H9 (cell line): Measurements from ENCODE around the gene BCAS3. TPM values are rescaled to one million over a fixed set of nuclear protein-coding genes. Genes with fewer than 3 reads are reported as not detected.

Source experiments
- DNase-seq: peaks from one replicate; pipeline ENCODE4 v3.0.0-alpha.2; 2017
- H2AFZ ChIP-seq: one replicate; pipeline ENCODE4 v1.6.1; 2013; ENCODE audit warnings: mild to moderate bottlenecking, low read length, control low read depth, moderate library complexity
- H2AK5ac ChIP-seq: 2 replicates; pipeline ENCODE4 v1.6.1; 2013; ENCODE audit warnings: low read length, control low read depth, mixed read lengths; ENCODE audit not compliant: insufficient read length
- H2BK120ac ChIP-seq: one replicate; pipeline ENCODE4 v1.6.1; 2013; ENCODE audit warnings: low read depth, mild to moderate bottlenecking, low read length, control low read depth, inconsistent platforms; ENCODE audit not compliant: poor library complexity, severe bottlenecking
- H2BK12ac ChIP-seq: 2 replicates; pipeline ENCODE4 v1.6.1; 2013; ENCODE audit warnings: low read length, control low read depth, mixed read lengths, low read depth; ENCODE audit not compliant: insufficient read length
- H2BK15ac ChIP-seq: 2 replicates; pipeline ENCODE4 v1.6.1; 2013; ENCODE audit warnings: low read depth, low read length, control low read depth
- H2BK20ac ChIP-seq: one replicate; pipeline ENCODE4 v1.6.1; 2013; ENCODE audit warnings: low read depth, mild to moderate bottlenecking, low read length, control low read depth, inconsistent platforms; ENCODE audit not compliant: poor library complexity, severe bottlenecking
- H2BK5ac ChIP-seq: 2 replicates; pipeline ENCODE4 v1.6.1; 2013; ENCODE audit warnings: low read length, control low read depth, mixed read lengths; ENCODE audit not compliant: insufficient read length
- H3K14ac ChIP-seq: 2 replicates; pipeline ENCODE4 v1.6.1; 2013; ENCODE audit warnings: low read length, control low read depth; ENCODE audit not compliant: insufficient read depth
- H3K18ac ChIP-seq: 2 replicates; pipeline ENCODE4 v1.6.1; 2013; ENCODE audit warnings: low read depth, mild to moderate bottlenecking, mixed read lengths, low read length, control low read depth; ENCODE audit not compliant: insufficient read length
- H3K23ac ChIP-seq: 2 replicates; pipeline ENCODE4 v1.6.1; 2013; ENCODE audit warnings: low read length, control low read depth, mixed read lengths, low read depth; ENCODE audit not compliant: insufficient read length
- H3K23me2 ChIP-seq: 2 replicates; pipeline ENCODE4 v1.6.1; 2013; ENCODE audit warnings: low read depth, mild to moderate bottlenecking, mixed read lengths, low read length, control low read depth; ENCODE audit not compliant: insufficient read length, poor library complexity, severe bottlenecking
- H3K27ac ChIP-seq: 2 replicates; pipeline ENCODE4 v1.5.1; 2013; ENCODE audit warnings: low read length, control low read depth, mixed read lengths, low read depth; ENCODE audit not compliant: insufficient read length
- H3K27me3 ChIP-seq: 2 replicates; pipeline ENCODE4 v1.6.1; 2013; ENCODE audit warnings: low read length, control low read depth, inconsistent platforms; ENCODE audit not compliant: insufficient read depth
- H3K4ac ChIP-seq: 2 replicates; pipeline ENCODE4 v1.6.1; 2013; ENCODE audit warnings: low read depth, mild to moderate bottlenecking, control low read depth, inconsistent platforms, low read length, moderate library complexity
- H3K4me1 ChIP-seq: 2 replicates; pipeline ENCODE4 v1.6.1; 2013; ENCODE audit warnings: low read length, control low read depth, inconsistent platforms; ENCODE audit not compliant: insufficient read depth
- H3K4me2 ChIP-seq: 2 replicates; pipeline ENCODE4 v1.6.1; 2013; ENCODE audit warnings: low read length, control low read depth, mixed read lengths; ENCODE audit not compliant: insufficient read length, insufficient read depth
- H3K56ac ChIP-seq: 2 replicates; pipeline ENCODE4 v1.6.1; 2013; ENCODE audit warnings: low read depth, mild to moderate bottlenecking, mixed read lengths, low read length, control low read depth; ENCODE audit not compliant: insufficient read length
- H3K79me1 ChIP-seq: 2 replicates; pipeline ENCODE4 v1.6.1; 2013; ENCODE audit warnings: low read depth, mild to moderate bottlenecking, moderate library complexity, low read length, control low read depth, inconsistent platforms; ENCODE audit not compliant: insufficient read depth, poor library complexity, severe bottlenecking
- H3K79me2 ChIP-seq: 2 replicates; pipeline ENCODE4 v1.6.1; 2013; ENCODE audit warnings: low read length, control low read depth, inconsistent platforms; ENCODE audit not compliant: insufficient read depth
- H3K9ac ChIP-seq: 2 replicates; pipeline ENCODE4 v1.6.1; 2013; ENCODE audit warnings: low read length, control low read depth, mixed read lengths; ENCODE audit not compliant: insufficient read length; ENCODE audit errors: extremely low read depth
- H3K9me3 ChIP-seq: one replicate; pipeline ENCODE4 v1.6.1; 2013; ENCODE audit warnings: low read depth, low read length, inconsistent platforms; ENCODE audit not compliant: control insufficient read depth
- H3T11ph ChIP-seq: one replicate; pipeline ENCODE4 v1.6.1; 2013; ENCODE audit warnings: mild to moderate bottlenecking, low read length, control low read depth, inconsistent platforms
- H4K20me1 ChIP-seq: one replicate; pipeline ENCODE4 v1.6.1; 2013; ENCODE audit not compliant: control insufficient read depth, insufficient read length, insufficient read depth
- H4K5ac ChIP-seq: 2 replicates; pipeline ENCODE4 v1.6.1; 2013; ENCODE audit warnings: low read depth, mild to moderate bottlenecking, mixed read lengths, low read length, control low read depth; ENCODE audit not compliant: insufficient read length
- H4K8ac ChIP-seq: replicated peaks from 2 replicates; pipeline ENCODE4 v1.6.1; 2013; ENCODE audit warnings: low read length, control low read depth, mixed read lengths, low read depth; ENCODE audit not compliant: insufficient read length
- H4K91ac ChIP-seq: 2 replicates; pipeline ENCODE4 v1.6.1; 2013; ENCODE audit warnings: low read depth, mild to moderate bottlenecking, moderate library complexity, mixed read lengths, low read length, control low read depth; ENCODE audit not compliant: insufficient read length
- H3K27ac Mint-ChIP-seq, 3 experiments: 2 replicates in 2 of 3; 3 replicates in 1 of 3; pipeline ENCODE4 v1.8.0; 2020 to 2021; ENCODE audit warnings: mixed read lengths in 3 of 3, mild to moderate bottlenecking in 1 of 3, moderate library complexity in 1 of 3
- H3K27me3 Mint-ChIP-seq: 2 replicates; pipeline ENCODE4 v1.8.0; 2021; ENCODE audit warnings: low read depth, mild to moderate bottlenecking, moderate library complexity, mixed read lengths
- H3K36me3 Mint-ChIP-seq, 3 experiments: 2 replicates in 2 of 3; 3 replicates in 1 of 3; pipeline ENCODE4 v1.8.0; 2020 to 2021; ENCODE audit warnings: low read depth in 3 of 3, mixed read lengths in 3 of 3; ENCODE audit not compliant: insufficient read depth in 1 of 3
- H3K4me1 Mint-ChIP-seq, 2 experiments: 2 replicates each; pipeline ENCODE4 v1.8.0; 2020; ENCODE audit warnings: mixed read lengths in 2 of 2
- H3K4me3 Mint-ChIP-seq, 2 experiments: 2 replicates in 1 of 2; 3 replicates in 1 of 2; pipeline ENCODE4 v1.8.0; 2020 to 2021; ENCODE audit warnings: mild to moderate bottlenecking in 2 of 2, mixed read lengths in 2 of 2, moderate library complexity in 1 of 2
- H3K9me3 Mint-ChIP-seq, 2 experiments: 2 replicates in 1 of 2; 3 replicates in 1 of 2; pipeline ENCODE4 v1.8.0; 2020; ENCODE audit warnings: mild to moderate bottlenecking in 2 of 2, mixed read lengths in 2 of 2, moderate library complexity in 1 of 2
- CTCF ChIP-seq: fragments of 200-600 bp; sonication (generic); conservative IDR thresholded peaks from 3 replicates; pipeline ENCODE4 v1.8.0; 2021; ENCODE audit warnings: antibody characterized with exemption, mild to moderate bottlenecking
- WGBS: extraction: QIAGEN DNeasy Blood & Tissue Kit; methylation state at CpG from one replicate; pipeline ENCODE4 v1.1.7; 2013; ENCODE audit warnings: missing lambda C conversion rate, low lambda C conversion rate, mixed read lengths; ENCODE audit not compliant: insufficient read length; ENCODE audit errors: extremely low coverage; 5-methylcytosine and 5-hydroxymethylcytosine counted together
- total RNA-seq: library from RNA; stranded (reverse); gene quantifications from 2 replicates; pipeline ENCODE4 v1.2.1, GENCODE V29; 2021

BCAS3 gene
- total RNA-seq, 1 experiment from 2014 or later, result 22.4 TPM

GRCh38 chr17:61406971-61407911 lies 729.6 kb downstream of the BCAS3 start:
- Histone ChIP-seq H3K18ac (no peak overlapping the region), H4K5ac (no peak overlapping the region), H2BK5ac (no peak overlapping the region), H2AFZ (no peak overlapping the region), H3T11ph (no peak overlapping the region), H2BK120ac (no peak overlapping the region), H2AK5ac (no peak overlapping the region), H3K14ac (no peak overlapping the region), H3K56ac (no peak overlapping the region), H3K27ac (no peak overlapping the region), H3K4me1 (no peaks in the 10 kb centered on the region), H4K20me1 (peaks cover 2% of the 10 kb centered on the region), H2BK15ac (no peak overlapping the region), H3K9ac (no peak overlapping the region), H3K79me2 (no peaks in the 10 kb centered on the region), H2BK12ac (no peak overlapping the region), H3K27me3 (peaks cover 87% of the 10 kb centered on the region), H4K91ac (no peak overlapping the region), H3K9me3 (no peaks in the 10 kb centered on the region), H3K23me2 (peaks cover 16% of the 10 kb centered on the region), H3K23ac (no peak overlapping the region), H3K79me1 (no peaks in the 10 kb centered on the region), H3K4ac (no peak overlapping the region), H3K4me2 (no peak overlapping the region), H4K8ac (no peak overlapping the region), H2BK20ac (no peak overlapping the region)
- no CpG with 5 or more reads among the region's 8 CpGs for WGBS
- H3K27ac Mint-ChIP-seq, result no peak overlapping the region
- H3K4me1 Mint-ChIP-seq, result peaks cover 21 to 30% of the 10 kb centered on the region in 2 experiments
- H3K4me3 Mint-ChIP-seq, result no peak overlapping the region
- no peaks in the 10 kb centered on the region for H3K36me3 Mint-ChIP-seq
- no peaks in the 10 kb centered on the region; a peak in 2 of 5 replicates for H3K9me3 Mint-ChIP-seq
- peaks cover 93% of the 10 kb centered on the region for H3K27me3 Mint-ChIP-seq
- peak; percentile 29 for DNase-seq
- TF ChIP-seq CTCF, result no peak
